HEK293T (cell line): ENCODE data around the gene OCA2.

ENCODE experiments used
- ELF4 ChIP-seq: fragments of 450-650 bp; IDR thresholded peaks from 2 replicates; pipeline ENCODE4 v1.6.1; 2017; ENCODE audit warnings: antibody characterized with exemption
- HDGF ChIP-seq: fragments of 450-650 bp; IDR thresholded peaks from 2 replicates; pipeline ENCODE4 v1.6.1; 2017; ENCODE audit warnings: antibody characterized with exemption, borderline replicate concordance
- NFRKB ChIP-seq: fragments of 450-650 bp; IDR thresholded peaks from 2 replicates; pipeline ENCODE4 v1.6.1; 2016; ENCODE audit warnings: mild to moderate bottlenecking, moderate library complexity
- PKNOX1 ChIP-seq: fragments of 450-650 bp; IDR thresholded peaks from 2 replicates; pipeline ENCODE4 v1.6.1; 2016

- TF ChIP-seq NFRKB (no peak), HDGF (no peak), PKNOX1 (no peak), ELF4 (no peak)
Measured at GRCh38 chr15:27784107-27784506, 315.0 kb downstream of the OCA2 start.
